ENCODE measurements around the gene MORN1.

The MORN1 gene

GRCh38 chr1:2374252-2375155 is 16.9 kb downstream of the MORN1 start:
- DNase-seq (ENCODE audit: low read depth in 2 of 2): no peak

- no peak for DNase-seq (ENCODE audit: low read depth in 2 of 2)
Measured at GRCh38 chr1:2373551-2374251, 17.7 kb downstream of the MORN1 start.

GRCh38 chr1:2372551-2373490 is 18.5 kb downstream of the MORN1 start:
- no peak for DNase-seq (ENCODE audit: low read depth in 2 of 2)

GRCh38 chr1:2368053-2368744 is 23.2 kb downstream of the MORN1 start:
- no peak for DNase-seq (ENCODE audit: low read depth in 2 of 2)

GRCh38 chr1:2363847-2364513 is 27.4 kb downstream of the MORN1 start:
- no peak for DNase-seq (ENCODE audit: low read depth in 2 of 2)

GRCh38 chr1:2360588-2361364 is 30.6 kb downstream of the MORN1 start:
- DNase-seq (ENCODE audit: low read depth in 2 of 2): no peak

- no peak for DNase-seq (ENCODE audit: low read depth in 2 of 2)
Measured at GRCh38 chr1:2358651-2359640, 32.4 kb downstream of the MORN1 start.

GRCh38 chr1:2358072-2358471 is 33.3 kb downstream of the MORN1 start:
- no peak for DNase-seq (ENCODE audit: low read depth in 2 of 2)

GRCh38 chr1:2356911-2357845 is 34.2 kb downstream of the MORN1 start:
- no peak for DNase-seq (ENCODE audit: low read depth in 2 of 2)

- DNase-seq (ENCODE audit: low read depth in 2 of 2): no peak
Measured at GRCh38 chr1:2356401-2356800, 35.0 kb downstream of the MORN1 start.

GRCh38 chr1:2355373-2356261 is 35.7 kb downstream of the MORN1 start:
- DNase-seq (ENCODE audit: low read depth in 2 of 2): no peak

GRCh38 chr1:2354511-2355372 is 36.6 kb downstream of the MORN1 start:
- DNase-seq (ENCODE audit: low read depth in 2 of 2): no peak

- no peak for DNase-seq (ENCODE audit: low read depth in 2 of 2)
Measured at GRCh38 chr1:2353551-2354438, 37.6 kb downstream of the MORN1 start.

GRCh38 chr1:2352897-2353550 is 38.3 kb downstream of the MORN1 start:
- no peak for DNase-seq (ENCODE audit: low read depth in 2 of 2)
